ENCODE results near the gene NFYC. TPM values are rescaled to one million over a fixed set of nuclear protein-coding genes. Genes with fewer than 3 reads are reported as not detected.

NFYC gene
- polyA plus RNA-seq, 1 of the 3 experiments (the other 2 are of a cell fraction) = 72.4 TPM

DNA sequence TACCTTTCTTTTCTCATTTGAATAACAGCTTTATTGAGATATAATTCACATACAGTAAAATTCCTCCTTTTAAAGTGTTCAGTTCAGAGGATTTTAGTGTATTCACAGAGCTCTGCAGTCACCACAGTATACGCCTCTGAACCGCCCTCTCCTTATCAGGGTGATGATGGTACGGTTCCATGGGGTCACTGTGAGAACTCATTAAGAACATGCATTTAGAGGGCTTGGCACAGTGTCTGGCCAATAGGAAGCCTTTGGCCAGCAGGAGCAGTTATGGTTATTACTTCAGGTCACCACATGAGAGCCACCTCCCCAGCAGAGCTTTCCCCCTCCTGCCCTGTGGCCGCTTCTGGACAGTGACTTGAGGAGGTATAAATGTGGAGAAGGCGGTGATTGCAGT lies 119.4 kb downstream of the NFYC start:
- no peaks in the 10 kb centered on the region for H3K9me3 ChIP-seq
- H3K79me2 ChIP-seq (ENCODE audit: insufficient read depth) = no peaks in the 10 kb centered on the region
- TF ChIP-seq TCF12 (IDR thresholded peaks at IDR 0.05) (no peak), ELF1 (IDR thresholded peaks at IDR 0.05) (no peak), SMC3 (IDR thresholded peaks at IDR 0.05; ENCODE audit: low read depth, low read length) (no peak), CHD2 (IDR thresholded peaks at IDR 0.05; ENCODE audit: low read length, partially characterized antibody) (no peak), FOXM1 (IDR thresholded peaks at IDR 0.05; ENCODE audit: low read depth) (no peak), TEAD4 (IDR thresholded peaks at IDR 0.05; ENCODE audit: borderline replicate concordance, insufficient read depth) (no peak), MXI1 (IDR thresholded peaks at IDR 0.05; ENCODE audit: low read depth, low read length) (no peak), JUND (IDR thresholded peaks at IDR 0.05) (no peak)
- TF ChIP-seq, protein P1, sequence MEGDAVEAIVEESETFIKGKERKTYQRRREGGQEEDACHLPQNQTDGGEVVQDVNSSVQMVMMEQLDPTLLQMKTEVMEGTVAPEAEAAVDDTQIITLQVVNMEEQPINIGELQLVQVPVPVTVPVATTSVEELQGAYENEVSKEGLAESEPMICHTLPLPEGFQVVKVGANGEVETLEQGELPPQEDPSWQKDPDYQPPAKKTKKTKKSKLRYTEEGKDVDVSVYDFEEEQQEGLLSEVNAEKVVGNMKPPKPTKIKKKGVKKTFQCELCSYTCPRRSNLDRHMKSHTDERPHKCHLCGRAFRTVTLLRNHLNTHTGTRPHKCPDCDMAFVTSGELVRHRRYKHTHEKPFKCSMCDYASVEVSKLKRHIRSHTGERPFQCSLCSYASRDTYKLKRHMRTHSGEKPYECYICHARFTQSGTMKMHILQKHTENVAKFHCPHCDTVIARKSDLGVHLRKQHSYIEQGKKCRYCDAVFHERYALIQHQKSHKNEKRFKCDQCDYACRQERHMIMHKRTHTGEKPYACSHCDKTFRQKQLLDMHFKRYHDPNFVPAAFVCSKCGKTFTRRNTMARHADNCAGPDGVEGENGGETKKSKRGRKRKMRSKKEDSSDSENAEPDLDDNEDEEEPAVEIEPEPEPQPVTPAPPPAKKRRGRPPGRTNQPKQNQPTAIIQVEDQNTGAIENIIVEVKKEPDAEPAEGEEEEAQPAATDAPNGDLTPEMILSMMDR (IDR thresholded peaks at IDR 0.05) = no peak
- no peak overlapping the region for H2AFZ ChIP-seq (ENCODE audit: low read depth)
- no peaks in the 10 kb centered on the region for H4K20me1 ChIP-seq (ENCODE audit: insufficient read depth)
- CTCF ChIA-PET = interaction anchor here (0.8 to 1.8 kb wide), 2 partner anchors 9 to 39 kb away, joined by 3 to 10 read pairs; no protein-coding TSS in a partner anchor
- H3K9ac ChIP-seq = no peak overlapping the region
- WGBS (ENCODE audit: low lambda C conversion rate) = 82% methylated on average over 5 of the region's 5 CpGs
- H3K9me2 ChIP-seq = no peaks in the 10 kb centered on the region
- H3F3A ChIP-seq (replicated peaks; ENCODE audit: insufficient read depth) = no peaks in the 10 kb centered on the region
- H3K4me1 ChIP-seq (ENCODE audit: control insufficient read depth in 1 of 2, insufficient read depth in 2 of 2, low read depth in 1 of 2, low read length in 1 of 2) = no peaks in the 10 kb centered on the region
- POLR2A ChIA-PET = no interaction called here
- H3K27ac ChIP-seq (ENCODE audit: low read depth in 2 of 2, low read length in 1 of 2) = no peak overlapping the region
- no peak overlapping the region for H3K4me2 ChIP-seq
- H3K4me3 ChIP-seq (ENCODE audit: low read depth in 2 of 2, low read length in 1 of 2) = no peak overlapping the region
- no peaks in the 10 kb centered on the region; the same call in 1 of the 2 replicates for H3K27me3 ChIP-seq (ENCODE audit: insufficient read depth)
- DNase-seq = no peak
- H3K36me3 ChIP-seq (replicated peaks in 1 of 2; ENCODE audit: control insufficient read depth in 1 of 2, insufficient read depth in 2 of 2, low read length in 1 of 2) = no peaks in the 10 kb centered on the region

DNA sequence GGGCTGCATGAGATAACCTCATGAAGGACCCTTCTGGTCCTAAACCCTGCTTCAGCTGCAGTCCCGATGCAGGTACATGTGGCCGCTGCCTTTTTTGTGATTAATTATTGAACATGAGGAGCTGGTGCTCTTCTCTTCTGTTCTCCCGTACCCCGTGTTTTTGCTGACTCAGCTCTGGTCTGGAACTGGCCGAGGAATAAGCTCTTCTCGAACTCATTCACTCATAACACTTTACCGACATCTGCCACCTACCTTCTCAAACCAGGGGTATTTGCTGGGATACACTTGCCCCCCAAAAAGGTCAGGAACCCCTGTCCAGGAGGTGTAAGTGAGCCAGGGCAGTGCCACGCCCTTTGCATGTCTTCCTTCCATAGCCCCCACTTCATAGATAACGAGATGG lies 123.9 kb downstream of the NFYC start:
- Histone ChIP-seq H3K9me2 (no peaks in the 10 kb centered on the region), H3K9me3 (no peaks in the 10 kb centered on the region), H3K27ac (ENCODE audit: low read depth in 2 of 2, low read length in 1 of 2) (no peak overlapping the region), H3K4me1 (ENCODE audit: control insufficient read depth in 1 of 2, insufficient read depth in 2 of 2, low read depth in 1 of 2, low read length in 1 of 2) (peaks cover 0 to 2% of the 10 kb centered on the region in 2 experiments; a peak in 1 of 4 replicates), H3K4me2 (no peak overlapping the region), H3K27me3 (ENCODE audit: insufficient read depth) (no peaks in the 10 kb centered on the region; the same call in 1 of the 2 replicates), H3K4me3 (ENCODE audit: low read depth in 2 of 2, low read length in 1 of 2) (no peak overlapping the region), H3K9ac (no peak overlapping the region), H3K79me2 (ENCODE audit: insufficient read depth) (no peaks in the 10 kb centered on the region), H3F3A (replicated peaks; ENCODE audit: insufficient read depth) (no peaks in the 10 kb centered on the region), H4K20me1 (ENCODE audit: insufficient read depth) (no peaks in the 10 kb centered on the region), H2AFZ (ENCODE audit: low read depth) (no peak overlapping the region), H3K36me3 (replicated peaks in 1 of 2; ENCODE audit: control insufficient read depth in 1 of 2, insufficient read depth in 2 of 2, low read length in 1 of 2) (no peaks in the 10 kb centered on the region)
- no peak for DNase-seq
- ChIA-PET POLR2A (no interaction called here), CTCF (interaction anchor here (1.8 kb wide), 1 partner anchor 9 kb away, joined by 4 read pairs; no protein-coding TSS in a partner anchor)
- WGBS (ENCODE audit: low lambda C conversion rate) = 85% methylated on average over 9 of the region's 9 CpGs
- TF ChIP-seq NFIC (IDR thresholded peaks at IDR 0.05; ENCODE audit: borderline replicate concordance) (no peak), SMC3 (IDR thresholded peaks at IDR 0.05; ENCODE audit: low read depth, low read length) (no peak), RXRA (IDR thresholded peaks at IDR 0.05; ENCODE audit: borderline replicate concordance, low read depth) (no peak), TAF1 (IDR thresholded peaks at IDR 0.05; ENCODE audit: borderline replicate concordance, low read depth, low read length) (no peak), GATA2 (CRISPR knock-in tag; IDR thresholded peaks at IDR 0.05) (no peak), TCF12 (IDR thresholded peaks at IDR 0.05) (no peak), NRF1 (IDR thresholded peaks at IDR 0.05; ENCODE audit: low read depth, low read length) (no peak), RAD21 (IDR thresholded peaks at IDR 0.05; ENCODE audit: low read length) (no peak), FOXJ3 (CRISPR knock-in tag; IDR thresholded peaks at IDR 0.05) (no peak), YY1 (IDR thresholded peaks at IDR 0.05; ENCODE audit: low read depth) (no peak), FOSL2 (IDR thresholded peaks at IDR 0.05; ENCODE audit: borderline replicate concordance, low read depth) (no peak)
- TF ChIP-seq, protein P2, sequence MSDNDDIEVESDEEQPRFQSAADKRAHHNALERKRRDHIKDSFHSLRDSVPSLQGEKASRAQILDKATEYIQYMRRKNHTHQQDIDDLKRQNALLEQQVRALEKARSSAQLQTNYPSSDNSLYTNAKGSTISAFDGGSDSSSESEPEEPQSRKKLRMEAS (IDR thresholded peaks at IDR 0.05; ENCODE audit: low read depth) = no peak
- TF ChIP-seq, protein P1 (IDR thresholded peaks at IDR 0.05) = no peak
- TF ChIP-seq, protein P3, sequence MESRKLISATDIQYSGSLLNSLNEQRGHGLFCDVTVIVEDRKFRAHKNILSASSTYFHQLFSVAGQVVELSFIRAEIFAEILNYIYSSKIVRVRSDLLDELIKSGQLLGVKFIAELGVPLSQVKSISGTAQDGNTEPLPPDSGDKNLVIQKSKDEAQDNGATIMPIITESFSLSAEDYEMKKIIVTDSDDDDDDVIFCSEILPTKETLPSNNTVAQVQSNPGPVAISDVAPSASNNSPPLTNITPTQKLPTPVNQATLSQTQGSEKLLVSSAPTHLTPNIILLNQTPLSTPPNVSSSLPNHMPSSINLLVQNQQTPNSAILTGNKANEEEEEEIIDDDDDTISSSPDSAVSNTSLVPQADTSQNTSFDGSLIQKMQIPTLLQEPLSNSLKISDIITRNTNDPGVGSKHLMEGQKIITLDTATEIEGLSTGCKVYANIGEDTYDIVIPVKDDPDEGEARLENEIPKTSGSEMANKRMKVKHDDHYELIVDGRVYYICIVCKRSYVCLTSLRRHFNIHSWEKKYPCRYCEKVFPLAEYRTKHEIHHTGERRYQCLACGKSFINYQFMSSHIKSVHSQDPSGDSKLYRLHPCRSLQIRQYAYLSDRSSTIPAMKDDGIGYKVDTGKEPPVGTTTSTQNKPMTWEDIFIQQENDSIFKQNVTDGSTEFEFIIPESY (IDR thresholded peaks at IDR 0.05; ENCODE audit: borderline replicate concordance, low read depth) = no peak
- TF ChIP-seq, protein P4, sequence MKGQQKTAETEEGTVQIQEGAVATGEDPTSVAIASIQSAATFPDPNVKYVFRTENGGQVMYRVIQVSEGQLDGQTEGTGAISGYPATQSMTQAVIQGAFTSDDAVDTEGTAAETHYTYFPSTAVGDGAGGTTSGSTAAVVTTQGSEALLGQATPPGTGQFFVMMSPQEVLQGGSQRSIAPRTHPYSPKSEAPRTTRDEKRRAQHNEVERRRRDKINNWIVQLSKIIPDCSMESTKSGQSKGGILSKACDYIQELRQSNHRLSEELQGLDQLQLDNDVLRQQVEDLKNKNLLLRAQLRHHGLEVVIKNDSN (IDR thresholded peaks at IDR 0.05; ENCODE audit: borderline replicate concordance, low read depth) = no peak

All from SK-N-SH (cell line).